Endodermal cell (in vitro differentiated cells): ENCODE results near the gene BCAN. TPM values are rescaled to one million over a fixed set of nuclear protein-coding genes. Genes with fewer than 3 reads are reported as not detected.
A peak's percentile ranks its signal among the peaks of the same experiment; 100 is the strongest.

Source experiments
- DNase-seq: peaks from one replicate; pipeline ENCODE4 v3.0.0-alpha.2; 2017
- H3K27ac ChIP-seq: 2 replicates; pipeline ENCODE4 v1.5.1; 2013; ENCODE audit warnings: mild to moderate bottlenecking, low read depth, low read length, moderate library complexity
- H3K27me3 ChIP-seq: 2 replicates; pipeline ENCODE4 v1.6.1; 2013; ENCODE audit warnings: mild to moderate bottlenecking, low read length, moderate library complexity; ENCODE audit not compliant: insufficient read depth, control insufficient read depth, poor library complexity, severe bottlenecking
- H3K36me3 ChIP-seq: 2 replicates; pipeline ENCODE4 v1.7.0; 2013; ENCODE audit warnings: mild to moderate bottlenecking, low read length, moderate library complexity; ENCODE audit not compliant: control insufficient read depth, insufficient read depth
- H3K4me1 ChIP-seq: one replicate; pipeline ENCODE4 v1.7.0; 2013; ENCODE audit warnings: low read length; ENCODE audit not compliant: control insufficient read depth, insufficient read depth
- H3K4me3 ChIP-seq: 2 replicates; pipeline ENCODE4 v1.5.1; 2013; ENCODE audit warnings: mild to moderate bottlenecking, low read length, moderate library complexity
- H3K9ac ChIP-seq: 2 replicates; pipeline ENCODE4 v1.6.1; 2013; ENCODE audit warnings: mild to moderate bottlenecking, low read length, moderate library complexity; ENCODE audit not compliant: poor library complexity, severe bottlenecking; ENCODE audit errors: extremely low read depth
- H3K9me3 ChIP-seq: 2 replicates; pipeline ENCODE4 v1.6.1; 2013; ENCODE audit warnings: mild to moderate bottlenecking, low read length, moderate library complexity; ENCODE audit not compliant: control insufficient read depth
- H3K27ac Mint-ChIP-seq: 2 replicates; pipeline ENCODE4 v1.8.0; 2020; ENCODE audit warnings: mixed read lengths
- H3K27me3 Mint-ChIP-seq: 2 replicates; pipeline ENCODE4 v1.8.0; 2021; ENCODE audit warnings: mild to moderate bottlenecking, mixed read lengths; ENCODE audit not compliant: insufficient read depth
- H3K36me3 Mint-ChIP-seq: 2 replicates; pipeline ENCODE4 v1.8.0; 2020; ENCODE audit warnings: low read depth, mixed read lengths
- H3K4me1 Mint-ChIP-seq: 2 replicates; pipeline ENCODE4 v1.8.0; 2020; ENCODE audit warnings: mixed read lengths
- H3K4me3 Mint-ChIP-seq: 2 replicates; pipeline ENCODE4 v1.8.0; 2020; ENCODE audit warnings: mild to moderate bottlenecking, moderate library complexity, mixed read lengths
- H3K9me3 Mint-ChIP-seq: 2 replicates; pipeline ENCODE4 v1.8.0; 2020; ENCODE audit warnings: mild to moderate bottlenecking, mixed read lengths
- CTCF ChIP-seq: fragments of 200-600 bp; sonication (generic); conservative IDR thresholded peaks from 2 replicates; pipeline ENCODE4 v1.5.0; 2021; ENCODE audit warnings: antibody characterized with exemption, mild to moderate bottlenecking
- WGBS, 2 experiments: methylation state at CpG; one replicate each; pipeline versions ENCODE4 v1.1.5 to v1.1.7; 2013; ENCODE audit warnings: missing lambda C conversion rate in 2 of 2, mixed read lengths in 1 of 2; ENCODE audit not compliant: insufficient coverage in 1 of 2, insufficient read length in 1 of 2; 5-methylcytosine and 5-hydroxymethylcytosine counted together
- total RNA-seq, 2 donors: library from RNA; stranded (reverse); fragmentation: NEBNext Ultra II Directional in 1 of 2; extraction: Animal tissue kit (Norgen Biotek cat#: 25700) in 1 of 2; gene quantifications; 2 replicates in 1 of 2; 3 replicates in 1 of 2; pipeline ENCODE4 v1.2.1, GENCODE V29; 2021

The BCAN gene
- total RNA-seq, 2 donors from 2014 or later = 0.31 TPM; not detected in 1

GRCh38 chr1:156662005-156662799 lies 20.3 kb downstream of the BCAN start:
- peaks cover 25% of the 10 kb centered on the region for H3K27me3 ChIP-seq
- H3K4me1 ChIP-seq = peaks cover 19% of the 10 kb centered on the region
- Mint-ChIP-seq H3K27ac (peak overlapping the region; percentile 97), H3K9me3 (no peaks in the 10 kb centered on the region), H3K27me3 (peaks cover 25% of the 10 kb centered on the region), H3K36me3 (no peaks in the 10 kb centered on the region), H3K4me3 (no peak overlapping the region), H3K4me1 (peaks cover 64% of the 10 kb centered on the region)
- H3K9me3 ChIP-seq = no peaks in the 10 kb centered on the region
- peak overlapping the region; percentile 85 for H3K27ac ChIP-seq
- H3K4me3 ChIP-seq = no peak overlapping the region
- 50 to 65% methylated on average over 12 of the region's 12 CpGs for WGBS, 2 experiments
- H3K9ac ChIP-seq = no peak overlapping the region
- H3K36me3 ChIP-seq = no peaks in the 10 kb centered on the region
- peak; percentile 70 for DNase-seq
- no peak for TF ChIP-seq CTCF

- no peak overlapping the region for H3K4me3 Mint-ChIP-seq
- peaks cover 20% of the 10 kb centered on the region for H3K27me3 ChIP-seq
- WGBS, 2 experiments = 91 to 98% methylated on average over 5 of the region's 5 CpGs
- TF ChIP-seq CTCF = no peak
- no peak overlapping the region for H3K4me3 ChIP-seq
- H3K4me1 Mint-ChIP-seq = peaks cover 67% of the 10 kb centered on the region
- no peaks in the 10 kb centered on the region for H3K9me3 ChIP-seq
- peak overlapping the region; percentile 97 for H3K27ac Mint-ChIP-seq
- DNase-seq = no peak
- no peaks in the 10 kb centered on the region for H3K36me3 ChIP-seq
- no peak overlapping the region for H3K9ac ChIP-seq
- no peaks in the 10 kb centered on the region for H3K36me3 Mint-ChIP-seq
- peaks cover 21% of the 10 kb centered on the region for H3K4me1 ChIP-seq
- H3K27me3 Mint-ChIP-seq = peaks cover 20% of the 10 kb centered on the region
- H3K9me3 Mint-ChIP-seq = no peaks in the 10 kb centered on the region
- H3K27ac ChIP-seq = peak overlapping the region; percentile 85
Observed at GRCh38 chr1:156662800-156663055, 20.8 kb downstream of the BCAN start.

GRCh38 chr1:156663178-156663577 lies 21.3 kb downstream of the BCAN start:
- H3K27me3 ChIP-seq = peaks cover 15% of the 10 kb centered on the region
- peak; percentile 77 for DNase-seq
- no peaks in the 10 kb centered on the region for H3K36me3 Mint-ChIP-seq
- H3K36me3 ChIP-seq = no peaks in the 10 kb centered on the region
- peak overlapping the region; percentile 97 for H3K27ac Mint-ChIP-seq
- H3K9me3 Mint-ChIP-seq = no peaks in the 10 kb centered on the region
- TF ChIP-seq CTCF = no peak
- H3K4me3 Mint-ChIP-seq = no peak overlapping the region
- peaks cover 72% of the 10 kb centered on the region for H3K4me1 Mint-ChIP-seq
- 62% methylated on average over 5 of the region's 5 CpGs; no CpG with 5 or more reads in 1 of the 2 experiments for WGBS, 2 experiments
- H3K4me1 ChIP-seq = peaks cover 26% of the 10 kb centered on the region
- no peak overlapping the region for H3K9ac ChIP-seq
- no peak overlapping the region for H3K4me3 ChIP-seq
- H3K9me3 ChIP-seq = no peaks in the 10 kb centered on the region
- H3K27ac ChIP-seq = no peak overlapping the region
- H3K27me3 Mint-ChIP-seq = peaks cover 16% of the 10 kb centered on the region
